ENCODE results near the gene NPVF.

The NPVF gene

DNA sequence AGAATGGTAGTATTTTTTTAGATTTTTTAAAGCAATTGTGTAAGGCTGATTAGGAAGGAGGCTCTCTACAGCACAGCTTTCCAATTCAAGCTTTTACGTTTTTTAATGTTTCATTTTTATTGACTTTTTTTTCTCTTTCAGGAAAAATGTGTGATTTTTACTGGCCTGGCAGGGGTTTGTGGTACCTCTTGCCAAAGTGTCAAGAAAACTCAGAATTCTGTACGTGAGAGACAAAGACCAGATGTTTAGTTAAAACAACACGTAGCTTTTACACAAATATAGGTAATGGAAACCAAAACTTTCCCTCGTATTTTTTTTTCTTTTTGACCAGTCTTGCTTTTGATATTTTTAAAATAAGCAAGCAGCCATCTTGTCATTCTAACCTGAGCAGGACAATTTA, 6.0 kb upstream of the NPVF start:
- no peak for DNase-seq (ENCODE audit: low spot score)
- TF ChIP-seq, protein P1, sequence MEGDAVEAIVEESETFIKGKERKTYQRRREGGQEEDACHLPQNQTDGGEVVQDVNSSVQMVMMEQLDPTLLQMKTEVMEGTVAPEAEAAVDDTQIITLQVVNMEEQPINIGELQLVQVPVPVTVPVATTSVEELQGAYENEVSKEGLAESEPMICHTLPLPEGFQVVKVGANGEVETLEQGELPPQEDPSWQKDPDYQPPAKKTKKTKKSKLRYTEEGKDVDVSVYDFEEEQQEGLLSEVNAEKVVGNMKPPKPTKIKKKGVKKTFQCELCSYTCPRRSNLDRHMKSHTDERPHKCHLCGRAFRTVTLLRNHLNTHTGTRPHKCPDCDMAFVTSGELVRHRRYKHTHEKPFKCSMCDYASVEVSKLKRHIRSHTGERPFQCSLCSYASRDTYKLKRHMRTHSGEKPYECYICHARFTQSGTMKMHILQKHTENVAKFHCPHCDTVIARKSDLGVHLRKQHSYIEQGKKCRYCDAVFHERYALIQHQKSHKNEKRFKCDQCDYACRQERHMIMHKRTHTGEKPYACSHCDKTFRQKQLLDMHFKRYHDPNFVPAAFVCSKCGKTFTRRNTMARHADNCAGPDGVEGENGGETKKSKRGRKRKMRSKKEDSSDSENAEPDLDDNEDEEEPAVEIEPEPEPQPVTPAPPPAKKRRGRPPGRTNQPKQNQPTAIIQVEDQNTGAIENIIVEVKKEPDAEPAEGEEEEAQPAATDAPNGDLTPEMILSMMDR (IDR thresholded peaks at IDR 0.05; ENCODE audit: extremely low read depth, missing control alignments), result no peak

DNA sequence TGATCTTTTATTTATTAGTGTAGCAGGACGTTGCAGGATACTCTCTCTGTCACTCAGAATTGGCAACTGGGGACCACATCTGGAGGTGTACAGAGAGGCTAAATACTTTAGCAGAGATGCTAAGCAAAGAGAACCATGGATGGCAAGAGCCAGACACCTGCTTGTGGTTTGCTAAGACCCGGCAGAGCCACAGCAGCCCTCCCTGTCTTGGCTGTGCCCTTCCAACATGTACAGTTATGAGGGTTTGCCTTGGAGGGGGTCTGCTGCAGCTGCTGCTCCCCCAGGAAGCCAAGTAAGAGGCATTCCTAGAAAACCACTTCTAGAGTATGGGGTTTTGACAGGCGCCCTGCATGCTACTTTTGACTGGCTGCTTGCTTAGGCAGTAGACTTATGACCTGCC, 5.1 kb downstream of the NPVF start:
- TF ChIP-seq, protein P1 (IDR thresholded peaks at IDR 0.05; ENCODE audit: extremely low read depth, missing control alignments), result no peak
- no peak for DNase-seq (ENCODE audit: low spot score)

DNA sequence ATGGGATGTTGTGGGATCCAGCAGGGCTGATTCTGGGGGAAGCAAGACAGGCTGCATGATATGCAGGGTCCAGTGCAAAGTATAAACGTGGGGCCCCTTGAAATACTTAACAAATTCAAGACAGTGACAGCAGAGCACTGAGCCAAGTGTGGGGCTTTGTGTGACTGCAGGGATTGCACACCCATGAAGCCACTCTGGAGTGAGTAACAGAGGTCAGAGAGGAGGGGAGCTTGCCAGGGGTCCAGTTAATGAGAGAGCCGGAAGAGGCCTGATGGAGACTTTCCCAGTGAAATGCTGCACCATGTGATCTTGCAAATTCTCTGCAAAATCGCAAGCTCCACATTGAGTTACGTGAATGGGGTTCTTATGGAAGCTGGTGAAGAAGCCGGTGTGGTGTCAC, 5.6 kb downstream of the NPVF start:
- DNase-seq (ENCODE audit: low spot score), result no peak
- TF ChIP-seq, protein P1 (IDR thresholded peaks at IDR 0.05; ENCODE audit: extremely low read depth, missing control alignments), result no peak

DNA sequence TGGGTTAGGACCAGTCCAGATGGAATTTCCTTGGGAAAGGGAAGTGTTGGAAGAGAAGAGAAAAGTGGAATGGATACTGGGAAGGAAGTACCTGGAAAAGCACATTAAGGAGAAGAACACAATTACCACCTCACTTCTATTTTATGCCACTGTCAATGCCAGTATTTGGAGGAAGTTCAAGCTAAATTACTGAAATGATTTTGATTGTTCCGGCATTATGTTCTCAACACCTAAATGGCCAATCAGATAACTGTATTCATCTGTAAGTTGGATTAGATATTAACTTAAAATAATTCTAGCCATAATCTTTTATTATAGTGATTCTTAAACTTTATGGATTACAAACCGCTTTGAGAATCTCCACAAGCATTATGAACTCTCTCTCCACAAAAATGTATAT, 7.3 kb downstream of the NPVF start:
- TF ChIP-seq, protein P1 (IDR thresholded peaks at IDR 0.05; ENCODE audit: extremely low read depth, missing control alignments), result no peak
- no peak for DNase-seq (ENCODE audit: low spot score)

DNA sequence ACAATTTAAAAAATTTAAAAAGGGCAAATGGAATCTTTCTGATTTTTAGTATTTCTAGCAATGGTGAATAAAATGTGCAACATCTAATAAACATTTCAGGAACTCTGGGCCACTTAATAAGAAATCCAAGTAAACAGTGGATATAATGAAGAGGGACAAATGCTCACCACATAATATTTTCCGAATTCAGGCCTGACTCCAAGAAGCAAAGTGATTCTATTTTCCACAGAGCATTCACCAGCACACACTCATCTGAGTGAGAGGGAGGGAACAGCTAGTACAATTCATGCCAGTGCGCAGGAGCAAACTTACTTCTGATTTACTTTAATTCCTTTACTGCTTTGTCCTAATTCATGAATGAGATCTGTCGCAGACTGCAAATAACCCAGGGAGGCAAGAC, 10.1 kb downstream of the NPVF start:
- TF ChIP-seq, protein P1 (IDR thresholded peaks at IDR 0.05; ENCODE audit: extremely low read depth, missing control alignments), result no peak
- no peak for DNase-seq (ENCODE audit: low spot score)

DNA sequence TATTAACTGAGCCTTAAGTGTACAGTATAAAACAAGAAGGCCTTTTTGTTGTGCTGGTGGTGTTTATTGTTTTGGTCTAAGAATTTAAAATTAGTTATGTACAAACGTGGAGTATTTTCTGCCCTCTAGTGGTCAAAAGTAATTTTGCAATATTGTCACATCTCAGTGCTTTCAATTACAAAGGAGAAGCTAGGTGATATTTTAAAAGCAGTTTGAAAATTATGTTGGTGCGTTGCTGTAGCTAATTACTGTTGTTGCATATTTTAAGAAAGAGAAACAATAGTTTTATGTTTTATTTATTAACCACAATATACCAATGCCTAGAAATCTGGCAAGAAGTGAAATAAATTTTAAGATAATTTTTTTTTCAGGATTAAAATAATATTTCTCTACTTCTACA, 11.4 kb downstream of the NPVF start:
- TF ChIP-seq, protein P1 (IDR thresholded peaks at IDR 0.05; ENCODE audit: extremely low read depth, missing control alignments), result peak; percentile 69

DNA sequence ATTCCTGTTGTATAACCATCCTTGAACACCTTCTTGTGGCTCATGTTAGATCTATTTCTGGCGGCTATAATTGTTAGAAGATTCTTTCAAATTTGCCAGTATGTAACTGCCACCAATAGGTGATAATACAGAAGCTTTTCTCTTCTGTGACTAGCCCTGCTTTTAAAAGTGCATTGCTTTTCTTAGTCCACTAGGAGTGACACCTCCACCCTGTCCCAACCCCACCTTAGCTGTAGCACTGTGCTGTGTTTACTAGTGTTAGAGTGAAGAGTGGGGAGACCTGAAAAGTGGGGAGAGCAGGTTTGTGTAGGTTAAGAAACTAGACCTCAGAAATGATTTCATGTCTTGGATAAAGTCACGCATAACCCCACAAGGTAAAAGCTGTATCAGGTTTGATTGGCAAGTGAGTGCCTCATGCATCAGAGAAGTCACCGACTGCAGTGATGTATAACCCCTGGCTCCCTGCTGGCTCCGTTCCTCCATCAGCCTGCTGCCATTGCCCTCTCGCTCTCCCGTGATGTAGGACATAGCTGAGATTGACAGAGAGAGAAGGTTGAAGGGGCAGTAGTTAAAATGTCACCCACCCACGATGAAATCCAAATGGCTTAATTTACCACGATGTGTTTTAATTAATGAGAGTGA, 12.5 kb downstream of the NPVF start:
- DNase-seq (ENCODE audit: low spot score), result no peak
- TF ChIP-seq, protein P1 (IDR thresholded peaks at IDR 0.05; ENCODE audit: extremely low read depth, missing control alignments), result no peak

More for the DNA sequence above, 11.4 kb downstream of the NPVF start:
- DNase-seq (ENCODE audit: low spot score), result peak; percentile 38

Data from GM20000 (cell line).